Activated naive CD4-positive, alpha-beta T cell treated with anti-CD3 and anti-CD28 coated beads for 36 hours (primary cell): ENCODE measurements around the gene KCNJ5. TPM values are rescaled to one million over a fixed set of nuclear protein-coding genes. Genes with fewer than 3 reads are reported as not detected.

ENCODE experiments used
- CTCF ChIA-PET: fragments of 350-600 bp; sonication (Branson Sonifier 250); formaldehyde crosslinking; loops from one replicate; lab custom pipeline; 2021; ENCODE audit warnings: antibody characterized with exemption; lab: Charles Lee
- DNase-seq: peaks from one replicate; pipeline ENCODE4 v3.0.0-alpha.2; 2020
- H3K27ac Mint-ChIP-seq: one replicate; pipeline ENCODE4 v1.8.0; 2021; ENCODE audit warnings: mild to moderate bottlenecking, mixed read lengths
- H3K27me3 Mint-ChIP-seq: one replicate; pipeline ENCODE4 v1.8.0; 2021; ENCODE audit warnings: low read depth, mixed read lengths
- H3K36me3 Mint-ChIP-seq: one replicate; pipeline ENCODE4 v1.8.0; 2021; ENCODE audit warnings: low read depth, mixed read lengths
- H3K4me1 Mint-ChIP-seq: one replicate; pipeline ENCODE4 v1.8.0; 2021; ENCODE audit warnings: low read depth, mixed read lengths
- H3K4me3 Mint-ChIP-seq: one replicate; pipeline ENCODE4 v1.8.0; 2021; ENCODE audit warnings: mild to moderate bottlenecking, moderate library complexity, mixed read lengths
- H3K9me3 Mint-ChIP-seq: one replicate; pipeline ENCODE4 v1.8.0; 2021; ENCODE audit warnings: mixed read lengths
- intact Hi-C: fragments of 100-400 bp; cut with micrococcal nuclease; formaldehyde crosslinking; loops from one replicate; pipeline ENCODE4 v1.15.1; 2023
- total RNA-seq, 2 experiments: library from RNA; stranded (reverse); gene quantifications; one replicate each; pipeline ENCODE4 v1.2.3, GENCODE V29; 2021

The KCNJ5 gene
- total RNA-seq, 2 experiments from 2014 or later: not detected

GRCh38 chr11:128957202-128957482 is 66.0 kb downstream of the KCNJ5 start:
- Mint-ChIP-seq H3K4me3 (no peak overlapping the region), H3K36me3 (no peaks in the 10 kb centered on the region), H3K9me3 (no peaks in the 10 kb centered on the region), H3K27ac (no peak overlapping the region), H3K27me3 (peaks cover 3% of the 10 kb centered on the region), H3K4me1 (no peaks in the 10 kb centered on the region)
- intact Hi-C loops: loop anchor here (2.0 to 5.0 kb wide), 2 partner anchors 784 to 800 kb away; no protein-coding TSS in a partner anchor
- CTCF ChIA-PET: interaction anchor here (0.8 to 9.5 kb wide), 18 partner anchors 9 to 788 kb away, joined by 3 to 175 read pairs (median 4); partner anchors contain the start of gene KCNJ5
- no peak for DNase-seq

- CTCF ChIA-PET: interaction anchor here (1.1 to 2.9 kb wide), 3 partner anchors 10 to 76 kb away, joined by 3 to 7 read pairs (median 4); no protein-coding TSS in a partner anchor
- Mint-ChIP-seq H3K4me3 (no peak overlapping the region), H3K4me1 (peaks cover 25% of the 10 kb centered on the region), H3K27me3 (no peaks in the 10 kb centered on the region), H3K36me3 (no peaks in the 10 kb centered on the region), H3K9me3 (no peaks in the 10 kb centered on the region), H3K27ac (no peak overlapping the region)
- no peak for DNase-seq
- intact Hi-C loops: loop anchor here (5.0 kb wide), 2 partner anchors 321 to 371 kb away; no protein-coding TSS in a partner anchor
These were observed 70.5 kb downstream of the KCNJ5 start for GRCh38 chr11:128961645-128962044.

GRCh38 chr11:128962896-128963295 is 71.7 kb downstream of the KCNJ5 start:
- Mint-ChIP-seq H3K4me1 (peaks cover 25% of the 10 kb centered on the region), H3K4me3 (no peak overlapping the region), H3K27ac (no peak overlapping the region), H3K27me3 (no peaks in the 10 kb centered on the region), H3K36me3 (no peaks in the 10 kb centered on the region), H3K9me3 (no peaks in the 10 kb centered on the region)
- DNase-seq: no peak
- CTCF ChIA-PET: interaction anchor here (1.5 kb wide), 1 partner anchor 78 kb away, joined by 4 read pairs; no protein-coding TSS in a partner anchor
- intact Hi-C loops: loop anchor here (5.0 kb wide), 2 partner anchors 319 to 369 kb away; no protein-coding TSS in a partner anchor

- H3K27me3 Mint-ChIP-seq: no peaks in the 10 kb centered on the region
- no peaks in the 10 kb centered on the region for H3K36me3 Mint-ChIP-seq
- no peak for DNase-seq
- CTCF ChIA-PET: interaction anchor here (0.7 kb wide), 1 partner anchor 58 kb away, joined by 3 read pairs; no protein-coding TSS in a partner anchor
- no peak overlapping the region for H3K4me3 Mint-ChIP-seq
- H3K27ac Mint-ChIP-seq: no peak overlapping the region
- peaks cover 25% of the 10 kb centered on the region for H3K4me1 Mint-ChIP-seq
- intact Hi-C loops: loop anchor here (5.0 kb wide), 2 partner anchors 318 to 368 kb away; no protein-coding TSS in a partner anchor
- H3K9me3 Mint-ChIP-seq: no peaks in the 10 kb centered on the region
These were observed 72.7 kb downstream of the KCNJ5 start for GRCh38 chr11:128963744-128964325.

GRCh38 chr11:128964463-128964930 is 73.3 kb downstream of the KCNJ5 start:
- Mint-ChIP-seq H3K4me1 (peaks cover 25% of the 10 kb centered on the region), H3K4me3 (no peak overlapping the region), H3K27me3 (no peaks in the 10 kb centered on the region), H3K27ac (no peak overlapping the region), H3K9me3 (no peaks in the 10 kb centered on the region), H3K36me3 (peaks cover under 1% of the 10 kb centered on the region)
- CTCF ChIA-PET: interaction anchor here (0.7 to 0.9 kb wide), 2 partner anchors 59 to 79 kb away, joined by 3 read pairs; no protein-coding TSS in a partner anchor
- DNase-seq: no peak
- intact Hi-C loops: loop anchor here (5.0 kb wide), 2 partner anchors 318 to 368 kb away; no protein-coding TSS in a partner anchor

- Mint-ChIP-seq H3K4me1 (peaks cover 25% of the 10 kb centered on the region), H3K27ac (no peak overlapping the region), H3K9me3 (no peaks in the 10 kb centered on the region), H3K27me3 (no peaks in the 10 kb centered on the region), H3K36me3 (peaks cover 9% of the 10 kb centered on the region), H3K4me3 (no peak overlapping the region)
- intact Hi-C loops: loop anchor here (1.0 kb wide), 1 partner anchor 151 kb away; no protein-coding TSS in a partner anchor
- CTCF ChIA-PET: interaction anchor here (0.9 kb wide), 1 partner anchor 80 kb away, joined by 3 read pairs; no protein-coding TSS in a partner anchor
- DNase-seq: no peak
These were observed 74.3 kb downstream of the KCNJ5 start for GRCh38 chr11:128965485-128965884.

GRCh38 chr11:128967578-128967977 is 76.4 kb downstream of the KCNJ5 start:
- DNase-seq: no peak

GRCh38 chr11:128968916-128969315 is 77.8 kb downstream of the KCNJ5 start:
- CTCF ChIA-PET: no interaction called here

More at GRCh38 chr11:128967578-128967977, 76.4 kb downstream of the KCNJ5 start:
- Mint-ChIP-seq H3K36me3 (peaks cover 10% of the 10 kb centered on the region), H3K4me1 (peaks cover 25% of the 10 kb centered on the region), H3K9me3 (no peaks in the 10 kb centered on the region), H3K27ac (no peak overlapping the region), H3K4me3 (no peak overlapping the region), H3K27me3 (no peaks in the 10 kb centered on the region)
- CTCF ChIA-PET: interaction anchor here (0.7 kb wide), 1 partner anchor 924 kb away, joined by 3 read pairs; no protein-coding TSS in a partner anchor
- intact Hi-C loops: no loop called here

More at GRCh38 chr11:128968916-128969315, 77.8 kb downstream of the KCNJ5 start:
- H3K27ac Mint-ChIP-seq: no peak overlapping the region
- H3K9me3 Mint-ChIP-seq: no peaks in the 10 kb centered on the region
- no peak for DNase-seq
- H3K36me3 Mint-ChIP-seq: peaks cover 10% of the 10 kb centered on the region
- peaks cover 16% of the 10 kb centered on the region for H3K4me1 Mint-ChIP-seq
- no peaks in the 10 kb centered on the region for H3K27me3 Mint-ChIP-seq
- no peak overlapping the region for H3K4me3 Mint-ChIP-seq
- intact Hi-C loops: no loop called here

Other genes with a start within 250 kb of the KCNJ5 start
- 10 to 100 TPM; 64.0 to 65.0 TPM for gene FLI1, start 197.3 kb upstream of the KCNJ5 start, total RNA-seq
- gene KCNJ1, start 24.1 kb upstream of the KCNJ5 start, total RNA-seq: not detected
- gene TP53AIP1, start 51.5 kb downstream of the KCNJ5 start, total RNA-seq: not detected